ENCODE results near the gene KCNK1. TPM values are rescaled to one million over a fixed set of nuclear protein-coding genes. Genes with fewer than 3 reads are reported as not detected.
"Not testable (repeated sequence)": the region's sequence is repeated elsewhere in the genome, so short reads cannot be mapped to it uniquely, and the experiment has no call there.

KCNK1 gene
- total and polyA plus RNA-seq, 4 experiments from 2014 or later = not detected

DNA sequence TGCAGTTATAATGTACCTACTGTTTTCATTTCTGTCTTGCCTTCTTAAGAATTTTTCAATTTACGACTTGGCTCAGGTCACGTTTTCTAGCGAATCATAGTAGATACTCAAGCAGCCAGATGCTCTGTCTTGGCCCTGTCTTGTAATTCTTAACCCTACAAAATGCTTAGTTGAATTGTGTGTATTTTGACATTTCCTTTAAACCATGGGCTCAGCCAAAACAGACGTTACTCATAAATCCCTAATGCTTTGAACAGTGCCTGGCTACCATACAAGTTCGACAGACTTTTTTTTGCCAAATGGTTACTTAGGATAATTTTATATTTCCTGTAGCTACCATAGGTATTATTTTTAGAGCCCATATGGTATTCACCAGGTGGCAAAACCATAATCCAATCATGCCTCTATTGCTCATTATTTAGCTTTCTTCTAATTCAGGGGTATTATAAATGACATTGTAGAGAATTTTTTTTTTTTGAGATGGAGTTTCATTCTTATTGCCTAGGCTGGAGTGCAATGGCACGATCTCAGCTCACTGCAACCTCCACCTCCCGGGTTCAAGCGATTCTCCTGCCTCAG, 54.3 kb downstream of the KCNK1 start:
- no peaks in the 10 kb centered on the region for H3K27me3 ChIP-seq (ENCODE audit: insufficient read depth, low read length)
- H3K4me1 ChIP-seq (ENCODE audit: insufficient read depth, low read length) = no peaks in the 10 kb centered on the region
- no peak for DNase-seq
- Mint-ChIP-seq H3K4me1 (no peaks in the 10 kb centered on the region), H3K4me3 (no peak overlapping the region), H3K9me3 (peaks cover 0 to 2% (median 0%) of the 10 kb centered on the region in 8 donors), H3K36me3 (no peaks in the 10 kb centered on the region), H3K27ac (peak overlapping the region in 1 of 7 donors; percentile 57), H3K27me3 (peaks cover 11% of the 10 kb centered on the region in 2 donors)
- no peaks in the 10 kb centered on the region for H3K9me3 ChIP-seq (ENCODE audit: control insufficient read depth in 1 of 2, low read length in 2 of 2)
- ChIA-PET POLR2A (ENCODE audit: partially characterized antibody) (no interaction called here), CTCF (ENCODE audit: partially characterized antibody) (interaction anchor here (0.9 kb wide), 1 partner anchor 11 kb away, joined by 3 read pairs; no protein-coding TSS in a partner anchor)
- no peaks in the 10 kb centered on the region for H3K36me3 ChIP-seq (ENCODE audit: insufficient read depth, low read length)
- no peak overlapping the region for H3K4me3 ChIP-seq (ENCODE audit: low read length in 2 of 2)
- intact Hi-C loops (cut with micrococcal nuclease) = no loop called here
- H3K27ac ChIP-seq (ENCODE audit: low read depth, low read length) = no peak overlapping the region

DNA sequence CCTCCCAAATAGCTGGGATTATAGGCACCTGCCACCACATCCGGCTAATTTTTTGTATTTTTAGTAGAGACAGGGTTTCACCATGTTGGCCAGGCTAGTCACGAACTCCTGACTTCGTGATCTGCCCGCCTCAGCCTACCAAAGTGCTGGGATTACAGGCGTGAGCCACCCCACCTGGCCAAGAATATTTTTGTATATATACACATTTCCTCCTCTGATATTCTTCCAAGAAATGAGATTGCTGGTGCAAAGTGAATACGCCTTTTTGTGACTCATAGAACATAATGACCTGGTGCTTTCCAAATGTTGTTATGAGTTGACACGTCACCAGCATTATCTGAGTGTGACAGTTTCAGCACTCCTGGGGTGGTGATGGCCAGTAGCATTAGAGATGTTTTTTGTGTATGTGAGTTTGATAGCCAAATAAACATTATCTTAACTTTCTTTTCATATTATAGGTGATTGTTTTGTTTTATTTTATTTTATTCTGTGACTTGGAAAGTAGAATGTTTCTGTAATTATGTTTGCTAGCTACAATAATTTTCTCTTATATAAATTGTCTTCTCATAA, 54.9 kb downstream of the KCNK1 start:
- Mint-ChIP-seq H3K4me3 (no peak overlapping the region), H3K27me3 (peaks cover 12 to 15% of the 10 kb centered on the region in 2 donors), H3K9me3 (peaks cover 0 to 2% (median 0%) of the 10 kb centered on the region in 8 donors), H3K27ac (no peak overlapping the region), H3K4me1 (no peaks in the 10 kb centered on the region), H3K36me3 (no peaks in the 10 kb centered on the region)
- intact Hi-C loops (cut with micrococcal nuclease) = no loop called here
- no peak overlapping the region for H3K27ac ChIP-seq (ENCODE audit: low read depth, low read length)
- no peak for DNase-seq
- H3K4me1 ChIP-seq (ENCODE audit: insufficient read depth, low read length) = no peaks in the 10 kb centered on the region
- no peaks in the 10 kb centered on the region for H3K9me3 ChIP-seq (ENCODE audit: control insufficient read depth in 1 of 2, low read length in 2 of 2)
- H3K4me3 ChIP-seq (ENCODE audit: low read length in 2 of 2) = no peak overlapping the region
- no peaks in the 10 kb centered on the region for H3K27me3 ChIP-seq (ENCODE audit: insufficient read depth, low read length)
- POLR2A ChIA-PET (ENCODE audit: partially characterized antibody) = no interaction called here
- CTCF ChIA-PET (ENCODE audit: partially characterized antibody) = interaction anchor here (0.9 kb wide), 1 partner anchor 10 kb away, joined by 3 read pairs; no protein-coding TSS in a partner anchor
- no peaks in the 10 kb centered on the region for H3K36me3 ChIP-seq (ENCODE audit: insufficient read depth, low read length)

- H3K4me3 ChIP-seq (ENCODE audit: low read length in 2 of 2); H3K27me3 ChIP-seq (ENCODE audit: insufficient read depth, low read length); DNase-seq; POLR2A ChIA-PET (ENCODE audit: partially characterized antibody); H3K9me3 ChIP-seq (ENCODE audit: control insufficient read depth in 1 of 2, low read length in 2 of 2); H3K4me3 Mint-ChIP-seq; H3K36me3 ChIP-seq (ENCODE audit: insufficient read depth, low read length); H3K36me3 Mint-ChIP-seq; H3K27ac ChIP-seq (ENCODE audit: low read depth, low read length); CTCF ChIA-PET (ENCODE audit: partially characterized antibody); H3K4me1 Mint-ChIP-seq; intact Hi-C loops (cut with micrococcal nuclease); H3K27ac Mint-ChIP-seq; H3K9me3 Mint-ChIP-seq; H3K4me1 ChIP-seq (ENCODE audit: insufficient read depth, low read length): not testable (repeated sequence)
- H3K27me3 Mint-ChIP-seq = peaks cover 12 to 17% of the 10 kb centered on the region in 2 donors
Observed at GRCh38 chr1:233670363-233670762, 56.5 kb downstream of the KCNK1 start.

DNA sequence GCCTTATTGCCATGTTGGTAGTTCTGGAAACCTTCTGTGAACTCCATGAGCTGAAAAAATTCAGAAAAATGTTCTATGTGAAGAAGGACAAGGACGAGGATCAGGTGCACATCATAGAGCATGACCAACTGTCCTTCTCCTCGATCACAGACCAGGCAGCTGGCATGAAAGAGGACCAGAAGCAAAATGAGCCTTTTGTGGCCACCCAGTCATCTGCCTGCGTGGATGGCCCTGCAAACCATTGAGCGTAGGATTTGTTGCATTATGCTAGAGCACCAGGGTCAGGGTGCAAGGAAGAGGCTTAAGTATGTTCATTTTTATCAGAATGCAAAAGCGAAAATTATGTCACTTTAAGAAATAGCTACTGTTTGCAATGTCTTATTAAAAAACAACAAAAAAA, 57.4 kb downstream of the KCNK1 start:
- H3K27ac Mint-ChIP-seq = no peak overlapping the region
- no peaks in the 10 kb centered on the region for H3K36me3 Mint-ChIP-seq
- no peak for DNase-seq
- no peak overlapping the region for H3K4me3 ChIP-seq (ENCODE audit: low read length in 2 of 2)
- no peaks in the 10 kb centered on the region for H3K36me3 ChIP-seq (ENCODE audit: insufficient read depth, low read length)
- intact Hi-C loops (cut with micrococcal nuclease) = no loop called here
- POLR2A ChIA-PET (ENCODE audit: partially characterized antibody) = no interaction called here
- no peak overlapping the region for H3K4me3 Mint-ChIP-seq
- H3K4me1 ChIP-seq (ENCODE audit: insufficient read depth, low read length) = no peaks in the 10 kb centered on the region
- CTCF ChIA-PET (ENCODE audit: partially characterized antibody) = no interaction called here
- no peak overlapping the region for H3K27ac ChIP-seq (ENCODE audit: low read depth, low read length)
- no peaks in the 10 kb centered on the region for H3K9me3 ChIP-seq (ENCODE audit: control insufficient read depth in 1 of 2, low read length in 2 of 2)
- H3K4me1 Mint-ChIP-seq = no peaks in the 10 kb centered on the region
- peaks cover 0 to 7% (median 2%) of the 10 kb centered on the region in 8 donors for H3K9me3 Mint-ChIP-seq
- no peaks in the 10 kb centered on the region for H3K27me3 ChIP-seq (ENCODE audit: insufficient read depth, low read length)
- peaks cover 12 to 17% of the 10 kb centered on the region in 2 donors for H3K27me3 Mint-ChIP-seq

- CTCF ChIA-PET (ENCODE audit: partially characterized antibody) = no interaction called here
- H3K4me1 Mint-ChIP-seq = no peaks in the 10 kb centered on the region
Observed at GRCh38 chr1:233672732-233673131, 58.8 kb downstream of the KCNK1 start.

DNA sequence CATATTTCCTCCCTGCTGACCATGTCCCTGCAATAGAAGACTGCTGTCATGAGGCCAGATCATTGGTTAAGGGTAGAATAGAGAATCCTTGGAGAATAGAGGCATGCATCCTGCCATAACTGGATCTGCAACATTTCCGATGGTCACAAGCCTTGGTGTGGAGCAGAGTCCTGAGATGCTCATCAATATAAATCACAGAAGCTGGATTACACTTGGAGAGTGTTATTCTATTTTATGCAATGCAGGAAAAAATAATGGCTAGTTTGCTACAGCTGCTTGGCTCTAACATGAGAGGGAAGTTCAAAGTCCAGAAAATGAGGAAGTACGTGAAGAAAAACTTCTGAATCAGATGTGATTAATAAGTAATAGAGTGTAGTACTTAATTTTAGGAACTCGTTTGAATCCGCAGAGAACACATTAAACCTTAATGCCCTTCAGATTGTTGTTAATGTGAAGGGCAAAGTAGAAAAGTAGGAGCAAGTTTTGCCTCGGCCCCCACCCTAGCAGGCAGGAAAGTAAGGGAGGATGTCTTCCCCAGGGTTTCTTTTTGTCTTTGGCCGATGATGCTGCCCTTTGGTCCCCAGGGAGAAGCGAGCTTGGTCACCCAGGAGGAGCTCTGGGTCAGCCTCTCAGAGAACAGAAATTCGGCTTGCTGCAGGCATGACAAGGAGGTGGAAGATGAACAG, 59.5 kb downstream of the KCNK1 start:
- POLR2A ChIA-PET (ENCODE audit: partially characterized antibody) = no interaction called here

More at GRCh38 chr1:233672732-233673131, 58.8 kb downstream of the KCNK1 start:
- intact Hi-C loops (cut with micrococcal nuclease) = no loop called here
- no peak overlapping the region for H3K4me3 Mint-ChIP-seq
- POLR2A ChIA-PET (ENCODE audit: partially characterized antibody) = no interaction called here
- H3K9me3 Mint-ChIP-seq = peaks cover 0 to 7% (median under 1%) of the 10 kb centered on the region in 8 donors
- no peak overlapping the region for H3K27ac Mint-ChIP-seq
- DNase-seq = no peak
- Histone ChIP-seq H3K27me3 (ENCODE audit: insufficient read depth, low read length) (no peaks in the 10 kb centered on the region), H3K27ac (ENCODE audit: low read depth, low read length) (no peak overlapping the region), H3K9me3 (ENCODE audit: control insufficient read depth in 1 of 2, low read length in 2 of 2) (no peaks in the 10 kb centered on the region), H3K36me3 (ENCODE audit: insufficient read depth, low read length) (no peaks in the 10 kb centered on the region), H3K4me1 (ENCODE audit: insufficient read depth, low read length) (no peaks in the 10 kb centered on the region), H3K4me3 (ENCODE audit: low read length in 2 of 2) (no peak overlapping the region)
- no peaks in the 10 kb centered on the region for H3K36me3 Mint-ChIP-seq
- H3K27me3 Mint-ChIP-seq = peaks cover 10 to 14% of the 10 kb centered on the region in 2 donors

GRCh38 chr1:233673947-233674431, 60.1 kb downstream of the KCNK1 start:
- H3K4me3 Mint-ChIP-seq = no peak overlapping the region
- POLR2A ChIA-PET (ENCODE audit: partially characterized antibody) = no interaction called here
- peaks cover 0 to 7% (median under 1%) of the 10 kb centered on the region in 8 donors for H3K9me3 Mint-ChIP-seq
- peaks cover 10 to 14% of the 10 kb centered on the region in 2 donors for H3K27me3 Mint-ChIP-seq
- Histone ChIP-seq H3K4me3 (ENCODE audit: low read length in 2 of 2) (no peak overlapping the region), H3K4me1 (ENCODE audit: insufficient read depth, low read length) (no peaks in the 10 kb centered on the region), H3K36me3 (ENCODE audit: insufficient read depth, low read length) (no peaks in the 10 kb centered on the region), H3K27ac (ENCODE audit: low read depth, low read length) (no peak overlapping the region), H3K27me3 (ENCODE audit: insufficient read depth, low read length) (no peaks in the 10 kb centered on the region), H3K9me3 (ENCODE audit: control insufficient read depth in 1 of 2, low read length in 2 of 2) (no peaks in the 10 kb centered on the region)
- no peak overlapping the region for H3K27ac Mint-ChIP-seq
- DNase-seq = no peak
- CTCF ChIA-PET (ENCODE audit: partially characterized antibody) = no interaction called here
- H3K36me3 Mint-ChIP-seq = no peaks in the 10 kb centered on the region
- intact Hi-C loops (cut with micrococcal nuclease) = no loop called here
- H3K4me1 Mint-ChIP-seq = no peaks in the 10 kb centered on the region

More for the DNA sequence above, 59.5 kb downstream of the KCNK1 start:
- no peaks in the 10 kb centered on the region for H3K36me3 ChIP-seq (ENCODE audit: insufficient read depth, low read length)
- Mint-ChIP-seq H3K27me3 (peaks cover 10 to 14% of the 10 kb centered on the region in 2 donors), H3K4me1 (no peaks in the 10 kb centered on the region), H3K9me3 (peaks cover 0 to 7% (median under 1%) of the 10 kb centered on the region in 8 donors), H3K36me3 (no peaks in the 10 kb centered on the region), H3K27ac (no peak overlapping the region), H3K4me3 (no peak overlapping the region)
- no peak for DNase-seq
- no peaks in the 10 kb centered on the region for H3K9me3 ChIP-seq (ENCODE audit: control insufficient read depth in 1 of 2, low read length in 2 of 2)
- CTCF ChIA-PET (ENCODE audit: partially characterized antibody) = no interaction called here
- H3K4me1 ChIP-seq (ENCODE audit: insufficient read depth, low read length) = no peaks in the 10 kb centered on the region
- H3K27ac ChIP-seq (ENCODE audit: low read depth, low read length) = no peak overlapping the region
- intact Hi-C loops (cut with micrococcal nuclease) = no loop called here
- no peaks in the 10 kb centered on the region for H3K27me3 ChIP-seq (ENCODE audit: insufficient read depth, low read length)
- no peak overlapping the region for H3K4me3 ChIP-seq (ENCODE audit: low read length in 2 of 2)

All from CD4-positive, alpha-beta memory T cell (primary cell).